Fibroblast of villous mesenchyme (primary cell): ENCODE results near the gene ERC1. TPM values are rescaled to one million over a fixed set of nuclear protein-coding genes. Genes with fewer than 3 reads are reported as not detected.
"Not testable (repeated sequence)": the region's sequence is repeated elsewhere in the genome, so short reads cannot be mapped to it uniquely, and the experiment has no call there.

Experiments used
- DNase-seq: peaks from one replicate; pipeline ENCODE4 v3.0.0-alpha.2; 2010; ENCODE audit warnings: low read depth
- H3K4me3 ChIP-seq: 2 replicates; pipeline ENCODE4 v1.5.1; 2011; ENCODE audit warnings: low read depth, mild to moderate bottlenecking, low read length
- CTCF ChIP-seq: IDR thresholded peaks from 2 replicates; pipeline ENCODE4 v1.5.1; 2012; ENCODE audit warnings: low read depth, mild to moderate bottlenecking, low read length; ENCODE audit not compliant: insufficient read depth
- total RNA-seq: library from RNA; depleted of rRNA; stranded (reverse); fragments of >200 nt; gene quantifications from 2 replicates; pipeline ENCODE4 v1.2.3, GENCODE V29; 2012

The ERC1 gene
- total RNA-seq, 1 donor: 49.7 TPM

GRCh38 chr12:1246637-1247036 lies 255.6 kb downstream of the ERC1 start:
- peak; percentile 84 for DNase-seq
- no peak overlapping the region for H3K4me3 ChIP-seq
- no peak for TF ChIP-seq CTCF

GRCh38 chr12:1250641-1251040 lies 259.6 kb downstream of the ERC1 start:
- no peak overlapping the region for H3K4me3 ChIP-seq
- no peak for TF ChIP-seq CTCF
- DNase-seq: no peak

- no peak for TF ChIP-seq CTCF
- DNase-seq: no peak
Measured at GRCh38 chr12:1252758-1253157, 261.7 kb downstream of the ERC1 start.

GRCh38 chr12:1255125-1255524 lies 264.1 kb downstream of the ERC1 start:
- not testable (repeated sequence) for DNase-seq, H3K4me3 ChIP-seq

More at GRCh38 chr12:1252758-1253157, 261.7 kb downstream of the ERC1 start:
- no peak overlapping the region for H3K4me3 ChIP-seq

- DNase-seq, H3K4me3 ChIP-seq: not testable (repeated sequence)
Measured at GRCh38 chr12:1255854-1256253, 264.8 kb downstream of the ERC1 start.

- no peak for DNase-seq
- H3K4me3 ChIP-seq: no peak overlapping the region
- no peak for TF ChIP-seq CTCF
Measured at GRCh38 chr12:1256285-1256684, 265.3 kb downstream of the ERC1 start.

- TF ChIP-seq CTCF: no peak
- DNase-seq: no peak
- H3K4me3 ChIP-seq: no peak overlapping the region
Measured at GRCh38 chr12:1256991-1257390, 266.0 kb downstream of the ERC1 start.

GRCh38 chr12:1262011-1262410 lies 271.0 kb downstream of the ERC1 start:
- no peak for TF ChIP-seq CTCF
- H3K4me3 ChIP-seq: no peak overlapping the region
- DNase-seq: no peak
